Measurements from ENCODE around the gene STON2. TPM values are rescaled to one million over a fixed set of nuclear protein-coding genes. Genes with fewer than 3 reads are reported as not detected.
"Not testable (repeated sequence)": the region's sequence is repeated elsewhere in the genome, so short reads cannot be mapped to it uniquely, and the experiment has no call there.

Gene STON2
- polyA plus RNA-seq, 10 donors: 10.0 to 21.8 (median 15.7) TPM

- DNase-seq: no peak
These were observed 130.1 kb downstream of the STON2 start for GRCh38 chr14:81269979-81270375.

DNA sequence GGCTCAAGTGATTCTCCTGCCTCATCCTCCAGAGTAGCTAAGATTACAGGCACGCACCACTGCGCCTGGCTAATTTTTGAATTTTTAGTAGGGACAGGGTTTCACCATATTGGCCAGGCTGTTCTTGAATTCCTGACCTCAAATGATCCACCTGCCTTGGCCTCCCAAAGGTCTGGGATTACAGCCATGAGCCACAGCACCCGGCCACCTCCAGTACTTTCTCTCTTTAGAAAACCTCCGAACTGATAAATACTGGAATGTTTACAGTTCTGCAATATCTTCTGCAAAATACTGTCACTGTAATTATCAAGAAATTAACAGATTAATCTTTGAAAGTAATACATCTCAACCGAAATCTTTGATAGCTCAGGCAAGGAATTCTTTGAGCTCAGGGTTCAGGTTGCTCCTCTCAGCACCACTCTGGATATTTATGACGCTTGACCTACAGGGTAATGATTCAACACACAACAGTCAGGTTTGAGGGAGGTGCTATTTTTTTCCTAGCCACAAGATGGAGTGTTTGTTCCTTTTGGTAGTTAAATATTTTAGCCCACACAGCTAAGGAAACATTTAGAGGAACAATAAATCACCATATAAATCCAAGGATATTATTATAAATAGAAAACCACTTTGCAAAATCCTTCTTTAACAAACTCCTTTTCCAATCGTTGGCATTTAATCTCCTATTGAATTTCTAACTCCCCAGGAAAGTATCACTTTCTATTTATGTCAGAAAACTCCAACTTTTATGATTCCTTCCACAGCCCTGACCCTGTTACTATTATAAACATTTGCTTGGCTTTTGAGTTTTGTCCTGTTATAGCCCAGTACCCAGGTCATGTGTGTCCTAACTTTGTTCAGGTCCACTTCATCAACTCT is 130.8 kb downstream of the STON2 start:
- peak; percentile 61 to 81 (median 66) for DNase-seq

- no peak for DNase-seq
These were observed 132.1 kb downstream of the STON2 start for GRCh38 chr14:81268016-81268416.

DNA sequence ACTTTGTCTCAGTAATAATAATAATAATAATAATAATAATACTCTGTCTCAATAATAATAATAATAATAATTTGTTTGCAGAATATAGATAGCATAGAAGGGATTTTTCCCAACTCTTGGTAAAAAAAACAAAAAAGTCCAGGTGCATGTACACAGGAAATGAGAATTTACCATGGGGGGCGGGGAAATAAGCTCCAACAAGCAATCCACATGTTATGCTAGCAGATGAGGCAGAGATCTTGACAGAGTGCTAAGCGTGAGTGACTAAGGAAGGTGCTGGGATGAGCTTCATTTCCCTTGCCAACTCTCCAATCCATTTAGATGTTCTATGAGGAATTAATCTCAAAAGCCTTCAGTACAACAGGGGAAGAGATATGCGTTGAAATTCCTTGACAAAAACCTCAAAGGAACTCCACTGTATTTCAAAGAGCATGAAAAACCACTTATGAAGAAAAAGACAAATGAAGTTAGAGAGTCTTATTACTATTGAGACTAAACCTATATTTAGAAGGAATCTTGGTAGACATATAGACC is 134.4 kb downstream of the STON2 start:
- DNase-seq: no peak

- DNase-seq: no peak
These were observed 135.5 kb downstream of the STON2 start for GRCh38 chr14:81264671-81265070.

DNA sequence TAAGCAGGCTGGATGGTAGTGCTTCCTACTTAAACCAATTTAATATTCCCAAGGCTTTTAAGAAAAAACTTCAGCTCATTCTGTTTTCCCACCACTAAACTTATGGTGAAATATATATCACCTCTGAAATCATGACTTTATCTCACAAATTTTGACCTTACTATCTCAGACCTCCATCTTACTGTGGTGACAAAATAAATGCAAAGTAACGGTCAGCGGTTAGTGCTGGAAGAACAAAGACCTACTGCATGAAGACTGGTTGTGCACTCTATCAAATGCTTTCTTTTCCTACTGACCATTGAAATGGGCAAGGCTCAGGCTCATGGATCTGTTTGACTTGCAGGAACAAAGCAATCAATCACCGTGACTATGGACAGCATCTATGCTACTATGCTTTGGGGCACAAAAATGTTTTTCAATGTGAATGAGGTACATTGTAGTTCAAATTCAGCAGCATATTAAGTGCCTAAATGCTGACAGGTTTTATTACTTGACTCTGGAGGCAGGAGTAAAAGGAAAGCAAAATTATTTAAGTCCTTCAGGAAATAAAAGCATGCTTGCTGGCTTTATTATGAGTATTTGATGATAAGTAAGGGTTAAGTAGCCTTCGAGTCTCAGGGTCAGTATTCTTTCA is 136.2 kb downstream of the STON2 start:
- DNase-seq: no peak

GRCh38 chr14:81261176-81261575 is 138.9 kb downstream of the STON2 start:
- DNase-seq: peak; percentile 9 to 65 (median 24)

GRCh38 chr14:81260732-81261131 is 139.4 kb downstream of the STON2 start:
- DNase-seq: no peak

DNA sequence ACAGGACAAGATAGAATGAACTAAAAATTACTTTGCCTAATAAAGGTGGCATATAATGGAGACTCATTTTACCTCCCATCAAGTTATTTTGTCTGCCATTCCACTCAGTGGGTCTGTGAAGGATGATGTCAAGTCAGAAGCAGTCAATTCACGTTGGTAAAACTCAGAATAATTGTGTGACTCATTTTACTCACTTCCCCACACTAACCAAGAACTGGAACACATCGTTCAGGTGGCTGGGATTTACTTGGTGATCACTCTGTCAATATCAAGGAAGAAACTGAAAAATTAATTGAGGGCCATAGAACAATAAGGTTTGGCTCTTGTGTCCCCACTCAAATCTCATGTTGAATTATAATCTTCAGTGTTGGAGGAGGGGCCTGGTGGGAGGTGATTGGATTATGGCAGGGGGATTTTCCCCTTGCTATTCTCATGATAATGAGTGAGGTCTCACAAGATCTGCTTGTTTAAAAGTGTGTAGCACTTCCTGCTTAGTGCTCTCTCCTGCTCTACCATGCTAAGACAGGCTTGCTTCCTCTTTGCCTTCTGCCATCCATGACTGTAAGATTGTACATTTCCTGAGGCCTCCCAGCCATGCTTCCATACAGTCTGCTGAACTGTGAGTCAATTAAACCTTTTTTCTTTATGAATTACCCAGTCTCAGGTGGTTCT is 143.7 kb downstream of the STON2 start:
- no peak for DNase-seq

- no peak for DNase-seq
These were observed 147.8 kb downstream of the STON2 start for GRCh38 chr14:81252278-81252677.

- DNase-seq: no peak
These were observed 152.8 kb downstream of the STON2 start for GRCh38 chr14:81247271-81247766.

GRCh38 chr14:81246461-81247270 is 153.5 kb downstream of the STON2 start:
- DNase-seq: peak in 1 of 3 donors; percentile 25

DNA sequence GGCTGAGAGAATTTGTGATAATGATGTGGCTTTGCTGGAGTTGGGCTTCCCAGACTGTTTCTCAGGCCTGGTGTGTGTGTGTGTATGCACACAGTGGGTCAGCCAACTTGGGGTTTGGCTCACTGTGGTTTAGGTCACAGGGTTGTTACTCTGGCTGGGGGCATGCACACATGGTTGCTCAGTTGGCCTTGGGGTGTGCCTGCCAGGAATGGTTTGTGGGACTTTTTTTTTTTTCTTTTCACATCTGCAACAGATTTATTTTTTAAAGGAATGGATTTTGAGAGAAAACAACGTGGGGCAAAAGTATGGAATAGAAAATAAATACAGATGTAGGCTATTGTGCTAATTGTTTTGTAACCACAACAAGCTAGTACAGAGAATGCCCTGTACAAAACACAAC is 154.4 kb downstream of the STON2 start:
- DNase-seq: no peak

- not testable (repeated sequence) for DNase-seq
These were observed 155.7 kb downstream of the STON2 start for GRCh38 chr14:81244431-81244830.

GRCh38 chr14:81243499-81243898 is 156.6 kb downstream of the STON2 start:
- DNase-seq: no peak

GRCh38 chr14:81236849-81237248 is 163.3 kb downstream of the STON2 start:
- not testable (repeated sequence) for DNase-seq

GRCh38 chr14:81236138-81236537 is 164.0 kb downstream of the STON2 start:
- no peak for DNase-seq

DNA sequence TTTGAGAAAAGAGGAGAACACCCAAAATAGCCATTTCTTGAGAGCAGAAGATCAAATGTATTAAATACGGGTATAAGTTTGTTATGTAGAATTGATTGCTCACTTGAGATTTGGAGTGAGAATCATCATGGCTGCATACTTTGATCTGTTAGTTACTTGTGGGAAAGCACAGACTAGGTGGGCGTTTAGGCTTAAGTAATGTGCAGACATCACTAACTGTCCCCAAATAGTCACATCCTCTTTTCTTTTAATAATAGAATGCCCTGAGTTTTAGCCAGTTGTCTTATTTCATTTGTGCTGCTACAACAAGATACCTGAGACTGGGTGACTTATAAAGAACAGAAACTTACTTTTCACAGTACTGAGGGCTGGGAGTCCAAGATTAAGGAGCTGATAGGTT is 165.0 kb downstream of the STON2 start:
- no peak for DNase-seq

DNA sequence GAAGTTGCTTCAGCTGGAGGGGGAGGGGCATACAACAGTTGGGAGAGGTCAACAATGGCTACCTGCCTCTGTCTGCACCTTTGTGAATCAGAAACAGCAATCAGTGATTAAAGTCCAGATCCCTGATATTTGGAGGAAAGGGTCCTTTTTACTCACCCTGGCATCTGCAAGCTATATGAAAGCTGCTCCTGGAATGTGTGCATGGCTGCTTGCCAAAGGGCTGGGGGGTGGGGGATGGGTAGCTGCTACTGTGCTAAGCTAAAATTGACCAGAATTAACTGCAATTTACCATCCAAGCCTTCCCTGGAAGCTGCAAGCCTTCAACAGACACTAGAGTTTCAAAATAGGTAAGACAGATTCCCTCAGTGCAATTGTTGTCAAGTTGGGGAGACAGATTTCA is 165.8 kb downstream of the STON2 start:
- no peak for DNase-seq

- no peak for DNase-seq
These were observed 166.5 kb downstream of the STON2 start for GRCh38 chr14:81233615-81234014.

DNA sequence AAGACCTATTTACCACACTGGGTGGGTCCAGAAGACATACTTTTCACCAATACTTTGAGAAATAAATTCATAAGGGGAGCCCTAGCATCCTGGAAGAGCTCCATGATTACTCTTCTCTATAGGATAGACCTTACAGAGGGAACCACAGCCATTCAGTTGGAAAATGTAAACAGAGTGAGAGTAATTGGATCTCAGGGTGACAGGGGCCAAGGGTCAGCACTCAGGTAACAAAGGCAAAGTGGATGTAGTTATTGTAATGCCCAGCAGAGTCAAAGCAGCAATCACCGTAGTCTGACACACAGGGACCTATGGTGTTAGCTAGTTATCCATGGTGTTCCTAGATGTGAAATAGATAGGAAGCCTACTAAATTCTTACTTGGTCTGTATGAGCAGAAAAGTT is 168.6 kb downstream of the STON2 start:
- no peak for DNase-seq
